Stromal cell of bone marrow (primary cell): ENCODE data around the gene SLC43A1.

Experiments
- DNase-seq: peaks from one replicate; pipeline ENCODE4 v3.0.0-alpha.2; 2012; ENCODE audit warnings: low read depth

Gene SLC43A1

GRCh38 chr11:57479021-57479663, 36.4 kb downstream of the SLC43A1 start:
- no peak for DNase-seq

- no peak for DNase-seq
Observed at GRCh38 chr11:57477507-57478189, 37.9 kb downstream of the SLC43A1 start.

GRCh38 chr11:57476757-57477506, 38.6 kb downstream of the SLC43A1 start:
- DNase-seq: no peak

GRCh38 chr11:57476047-57476756, 39.3 kb downstream of the SLC43A1 start:
- no peak for DNase-seq

GRCh38 chr11:57475671-57476046, 39.8 kb downstream of the SLC43A1 start:
- DNase-seq: no peak

GRCh38 chr11:57475191-57475590, 40.3 kb downstream of the SLC43A1 start:
- no peak for DNase-seq

- no peak for DNase-seq
Observed at GRCh38 chr11:57474803-57475115, 40.7 kb downstream of the SLC43A1 start.

- DNase-seq: no peak
Observed at GRCh38 chr11:57474017-57474802, 41.3 kb downstream of the SLC43A1 start.

GRCh38 chr11:57473285-57473841, 42.1 kb downstream of the SLC43A1 start:
- DNase-seq: no peak

GRCh38 chr11:57471496-57471895, 44.0 kb downstream of the SLC43A1 start:
- no peak for DNase-seq

- no peak for DNase-seq
Observed at GRCh38 chr11:57469268-57469667, 46.2 kb downstream of the SLC43A1 start.

GRCh38 chr11:57468276-57468675, 47.2 kb downstream of the SLC43A1 start:
- no peak for DNase-seq

GRCh38 chr11:57467508-57468157, 47.9 kb downstream of the SLC43A1 start:
- DNase-seq: no peak

- DNase-seq: no peak
Observed at GRCh38 chr11:57466680-57467079, 48.8 kb downstream of the SLC43A1 start.

- DNase-seq: no peak
Observed at GRCh38 chr11:57464539-57465181, 50.8 kb downstream of the SLC43A1 start.

GRCh38 chr11:57463671-57464538, 51.6 kb downstream of the SLC43A1 start:
- DNase-seq: no peak

- no peak for DNase-seq
Observed at GRCh38 chr11:57462597-57462996, 52.9 kb downstream of the SLC43A1 start.

GRCh38 chr11:57461841-57462489, 53.5 kb downstream of the SLC43A1 start:
- DNase-seq: no peak
